Cardiac fibroblast (primary cell): ENCODE measurements around the gene TRNP1.

ENCODE experiments used
- DNase-seq, 2 donors: peaks; one replicate each; pipeline versions ENCODE4 v3.0.0 to v3.0.0-alpha.2; 2010; ENCODE audit warnings: low read depth in 2 of 2
- H3K4me3 ChIP-seq, 2 donors: replicated peaks in 1 of 2; 1 replicate in 1 of 2; 2 replicates in 1 of 2; pipeline ENCODE4 v1.5.1; 2011; ENCODE audit warnings: low read depth in 2 of 2, low read length in 2 of 2, mild to moderate bottlenecking in 2 of 2, moderate library complexity in 1 of 2
- TF ChIP-seq, protein P1 (sequence below): IDR thresholded peaks from one replicate; pipeline ENCODE4 v1.5.1; 2011; ENCODE audit warnings: low read depth, mild to moderate bottlenecking, low read length, inconsistent platforms

The TRNP1 gene

GRCh38 chr1:26970810-26971209, 22.7 kb upstream of the TRNP1 start:
- TF ChIP-seq, protein P1, sequence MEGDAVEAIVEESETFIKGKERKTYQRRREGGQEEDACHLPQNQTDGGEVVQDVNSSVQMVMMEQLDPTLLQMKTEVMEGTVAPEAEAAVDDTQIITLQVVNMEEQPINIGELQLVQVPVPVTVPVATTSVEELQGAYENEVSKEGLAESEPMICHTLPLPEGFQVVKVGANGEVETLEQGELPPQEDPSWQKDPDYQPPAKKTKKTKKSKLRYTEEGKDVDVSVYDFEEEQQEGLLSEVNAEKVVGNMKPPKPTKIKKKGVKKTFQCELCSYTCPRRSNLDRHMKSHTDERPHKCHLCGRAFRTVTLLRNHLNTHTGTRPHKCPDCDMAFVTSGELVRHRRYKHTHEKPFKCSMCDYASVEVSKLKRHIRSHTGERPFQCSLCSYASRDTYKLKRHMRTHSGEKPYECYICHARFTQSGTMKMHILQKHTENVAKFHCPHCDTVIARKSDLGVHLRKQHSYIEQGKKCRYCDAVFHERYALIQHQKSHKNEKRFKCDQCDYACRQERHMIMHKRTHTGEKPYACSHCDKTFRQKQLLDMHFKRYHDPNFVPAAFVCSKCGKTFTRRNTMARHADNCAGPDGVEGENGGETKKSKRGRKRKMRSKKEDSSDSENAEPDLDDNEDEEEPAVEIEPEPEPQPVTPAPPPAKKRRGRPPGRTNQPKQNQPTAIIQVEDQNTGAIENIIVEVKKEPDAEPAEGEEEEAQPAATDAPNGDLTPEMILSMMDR, result no peak
- DNase-seq, result peak in 1 of 2 donors; percentile 58

GRCh38 chr1:26971590-26971989, 21.9 kb upstream of the TRNP1 start:
- no peak overlapping the region for H3K4me3 ChIP-seq
- TF ChIP-seq, protein P1, result no peak
- no peak for DNase-seq

More at GRCh38 chr1:26970810-26971209, 22.7 kb upstream of the TRNP1 start:
- H3K4me3 ChIP-seq, result no peak overlapping the region

DNA sequence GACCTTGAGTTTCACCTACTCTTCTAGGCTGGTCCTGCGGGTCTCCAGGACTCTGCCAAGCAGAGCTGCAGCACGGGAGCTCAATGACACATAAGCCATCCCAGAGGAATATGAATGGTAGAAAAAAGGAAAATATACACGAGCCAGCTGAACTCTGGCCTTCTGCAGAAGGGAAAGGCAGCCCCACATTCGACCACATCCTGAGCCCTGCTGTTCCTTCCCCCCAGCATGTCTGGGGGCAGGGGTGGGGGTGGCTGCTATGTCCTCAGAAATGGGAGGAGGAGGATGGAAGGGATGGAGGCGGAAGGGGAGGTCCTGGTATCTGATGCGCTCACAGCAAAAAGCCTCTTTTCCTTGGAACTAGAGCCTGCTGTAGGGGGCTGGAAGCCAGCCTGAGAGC, 21.1 kb upstream of the TRNP1 start:
- no peak overlapping the region for H3K4me3 ChIP-seq
- TF ChIP-seq, protein P1, result no peak
- no peak for DNase-seq

DNA sequence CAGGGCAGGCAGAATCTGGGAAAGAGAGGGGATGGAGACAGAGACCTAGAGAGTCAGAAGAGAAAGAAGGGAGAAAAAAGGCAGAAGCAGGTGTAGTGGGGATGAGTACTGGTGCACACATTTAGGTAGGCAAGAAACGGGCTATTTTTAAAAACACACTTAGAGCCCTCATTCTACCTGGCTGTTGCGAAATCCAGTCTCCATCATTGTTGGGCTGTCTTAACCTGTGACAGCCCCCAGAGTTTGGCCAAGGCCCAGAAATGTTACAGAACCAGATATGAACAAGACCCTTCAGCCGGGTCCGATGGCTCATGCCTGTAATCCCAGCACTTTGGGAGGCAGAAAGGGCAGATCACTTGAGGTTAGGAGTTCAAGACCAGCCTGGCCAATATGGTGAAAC, 20.7 kb upstream of the TRNP1 start:
- no peak overlapping the region for H3K4me3 ChIP-seq
- TF ChIP-seq, protein P1, result no peak
- DNase-seq, result no peak

GRCh38 chr1:26976621-26977510, 16.6 kb upstream of the TRNP1 start:
- DNase-seq, result no peak
- TF ChIP-seq, protein P1, result no peak
- H3K4me3 ChIP-seq, result no peak overlapping the region

DNA sequence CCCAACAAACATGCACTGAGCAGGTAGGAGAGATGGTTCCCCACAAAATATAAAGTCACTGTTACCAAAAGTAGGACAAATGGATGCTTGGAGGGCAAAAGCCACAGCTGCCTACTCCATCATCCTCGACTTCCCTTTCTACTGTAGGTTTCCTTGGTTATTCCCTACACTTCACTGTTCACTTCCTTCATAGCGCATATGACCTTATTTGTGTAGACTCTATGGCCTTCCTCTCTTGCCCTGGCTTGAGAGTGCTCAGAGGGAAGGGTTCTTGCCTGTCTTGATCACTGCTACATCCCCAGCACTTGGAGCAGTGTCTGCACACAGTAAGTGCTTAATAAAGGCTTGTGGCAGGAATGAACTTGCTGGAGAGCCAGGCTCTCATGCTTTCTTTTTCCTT, 14.6 kb upstream of the TRNP1 start:
- TF ChIP-seq, protein P1, result no peak

More for the DNA sequence above, 14.6 kb upstream of the TRNP1 start:
- H3K4me3 ChIP-seq, result no peak overlapping the region
- DNase-seq, result no peak
